ENCODE measurements around the gene HNRNPUL1. TPM values are rescaled to one million over a fixed set of nuclear protein-coding genes. Genes with fewer than 3 reads are reported as not detected.
A peak's percentile ranks its signal among the peaks of the same experiment; 100 is the strongest.

HNRNPUL1 gene
- total and polyA plus RNA-seq, 9 of the 15 experiments (the other 6 are each of a cell fraction or from before 2014, with no cell fraction given), result 7.3 to 211 (median 85.0) TPM

- TF ChIP-seq E2F8 (IDR thresholded peaks at IDR 0.05; ENCODE audit: low read depth, partially characterized antibody) (no peak), VEZF1 (CRISPR knock-in tag; IDR thresholded peaks at IDR 0.05) (peak; percentile 89), BDP1 (IDR thresholded peaks at IDR 0.05; ENCODE audit: insufficient read depth, insufficient read length) (no peak), E2F4 (CRISPR knock-in tag; IDR thresholded peaks at IDR 0.05; ENCODE audit: low read depth) (no peak), PTRF (tag; IDR thresholded peaks at IDR 0.05) (no peak), ZBTB17 (CRISPR knock-in tag; IDR thresholded peaks at IDR 0.05) (no peak)
- TF ChIP-seq, protein P1, sequence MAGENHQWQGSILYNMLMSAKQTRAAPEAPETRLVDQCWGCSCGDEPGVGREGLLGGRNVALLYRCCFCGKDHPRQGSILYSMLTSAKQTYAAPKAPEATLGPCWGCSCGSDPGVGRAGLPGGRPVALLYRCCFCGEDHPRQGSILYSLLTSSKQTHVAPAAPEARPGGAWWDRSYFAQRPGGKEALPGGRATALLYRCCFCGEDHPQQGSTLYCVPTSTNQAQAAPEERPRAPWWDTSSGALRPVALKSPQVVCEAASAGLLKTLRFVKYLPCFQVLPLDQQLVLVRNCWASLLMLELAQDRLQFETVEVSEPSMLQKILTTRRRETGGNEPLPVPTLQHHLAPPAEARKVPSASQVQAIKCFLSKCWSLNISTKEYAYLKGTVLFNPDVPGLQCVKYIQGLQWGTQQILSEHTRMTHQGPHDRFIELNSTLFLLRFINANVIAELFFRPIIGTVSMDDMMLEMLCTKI (IDR thresholded peaks at IDR 0.05; ENCODE audit: partially characterized antibody), result no peak
- TF ChIP-seq, protein P2, sequence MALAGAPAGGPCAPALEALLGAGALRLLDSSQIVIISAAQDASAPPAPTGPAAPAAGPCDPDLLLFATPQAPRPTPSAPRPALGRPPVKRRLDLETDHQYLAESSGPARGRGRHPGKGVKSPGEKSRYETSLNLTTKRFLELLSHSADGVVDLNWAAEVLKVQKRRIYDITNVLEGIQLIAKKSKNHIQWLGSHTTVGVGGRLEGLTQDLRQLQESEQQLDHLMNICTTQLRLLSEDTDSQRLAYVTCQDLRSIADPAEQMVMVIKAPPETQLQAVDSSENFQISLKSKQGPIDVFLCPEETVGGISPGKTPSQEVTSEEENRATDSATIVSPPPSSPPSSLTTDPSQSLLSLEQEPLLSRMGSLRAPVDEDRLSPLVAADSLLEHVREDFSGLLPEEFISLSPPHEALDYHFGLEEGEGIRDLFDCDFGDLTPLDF (CRISPR knock-in tag; IDR thresholded peaks at IDR 0.05), result no peak
Measured at GRCh38 chr19:41352609-41353465, 88.7 kb downstream of the HNRNPUL1 start (continued).

Data from K562 (cell line).